ENCODE measurements around the gene HELZ2.

DNA sequence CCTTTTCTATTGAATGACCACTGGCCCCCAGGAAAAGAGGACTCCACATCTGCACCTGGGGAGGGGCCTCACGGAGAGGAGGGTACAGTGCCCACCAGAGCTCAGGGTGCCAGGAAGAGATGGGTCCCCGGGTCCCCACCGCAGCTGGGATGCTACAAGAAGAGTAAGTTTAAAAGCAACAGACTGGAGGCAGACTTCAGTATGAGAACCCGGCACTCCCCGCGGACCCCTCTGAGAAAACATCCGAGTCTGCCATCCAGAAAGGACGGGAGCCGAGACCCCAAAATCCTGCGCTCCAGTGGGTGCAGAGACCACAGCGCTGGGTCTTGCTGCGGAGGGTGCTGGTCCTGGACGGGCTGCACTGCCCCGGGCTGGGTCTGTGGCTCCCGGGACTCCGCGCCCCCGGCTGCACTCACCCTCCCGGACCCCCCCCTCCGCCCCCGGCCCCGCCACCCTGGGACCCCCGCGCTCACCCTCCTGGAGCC is 350 bp downstream of the HELZ2 start:
- TF ChIP-seq, protein P1, sequence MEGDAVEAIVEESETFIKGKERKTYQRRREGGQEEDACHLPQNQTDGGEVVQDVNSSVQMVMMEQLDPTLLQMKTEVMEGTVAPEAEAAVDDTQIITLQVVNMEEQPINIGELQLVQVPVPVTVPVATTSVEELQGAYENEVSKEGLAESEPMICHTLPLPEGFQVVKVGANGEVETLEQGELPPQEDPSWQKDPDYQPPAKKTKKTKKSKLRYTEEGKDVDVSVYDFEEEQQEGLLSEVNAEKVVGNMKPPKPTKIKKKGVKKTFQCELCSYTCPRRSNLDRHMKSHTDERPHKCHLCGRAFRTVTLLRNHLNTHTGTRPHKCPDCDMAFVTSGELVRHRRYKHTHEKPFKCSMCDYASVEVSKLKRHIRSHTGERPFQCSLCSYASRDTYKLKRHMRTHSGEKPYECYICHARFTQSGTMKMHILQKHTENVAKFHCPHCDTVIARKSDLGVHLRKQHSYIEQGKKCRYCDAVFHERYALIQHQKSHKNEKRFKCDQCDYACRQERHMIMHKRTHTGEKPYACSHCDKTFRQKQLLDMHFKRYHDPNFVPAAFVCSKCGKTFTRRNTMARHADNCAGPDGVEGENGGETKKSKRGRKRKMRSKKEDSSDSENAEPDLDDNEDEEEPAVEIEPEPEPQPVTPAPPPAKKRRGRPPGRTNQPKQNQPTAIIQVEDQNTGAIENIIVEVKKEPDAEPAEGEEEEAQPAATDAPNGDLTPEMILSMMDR (IDR thresholded peaks at IDR 0.05), result no peak
- no peak for TF ChIP-seq ZFX (IDR thresholded peaks at IDR 0.05; ENCODE audit: borderline replicate concordance)
